D721Med (cell line): ENCODE measurements around the gene PFDN1.

ENCODE experiments used
- DNase-seq: peaks from one replicate; pipeline ENCODE4 v3.0.0; 2011; ENCODE audit warnings: low spot score; ENCODE audit not compliant: insufficient read length
- FAIRE-seq: peaks from 2 replicates; lab custom pipeline; 2011; peaks lifted over from hg19 to GRCh38; lab: Jason Lieb, UNC
- CTCF ChIP-seq: IDR thresholded peaks from 2 replicates; pipeline ENCODE4 v1.5.1; 2012; ENCODE audit warnings: mild to moderate bottlenecking, control low read depth; ENCODE audit not compliant: insufficient read depth; ENCODE audit errors: missing control alignments

PFDN1 gene

GRCh38 chr5:140302786-140303639, at the start of gene PFDN1:
TSS of gene PFDN1 (minus strand) at chr5:140303101. CDS start at chr5:140303073, 28 bp downstream.
- FAIRE-seq (peak; percentile 75), DNase-seq (peak; percentile 65)
- no peak for TF ChIP-seq CTCF

- peak; percentile 65 for TF ChIP-seq CTCF
- FAIRE-seq (no peak), DNase-seq (no peak)
Observed at GRCh38 chr5:140351609-140352334, 48.9 kb upstream of the PFDN1 start.

GRCh38 chr5:140349244-140349643, 46.3 kb upstream of the PFDN1 start:
- TF ChIP-seq CTCF, result no peak
- FAIRE-seq (no peak), DNase-seq (no peak)

- no peak for TF ChIP-seq CTCF
- FAIRE-seq, result no peak
- DNase-seq, result no peak
Observed at GRCh38 chr5:140348104-140348503, 45.2 kb upstream of the PFDN1 start.

GRCh38 chr5:140347360-140347759, 44.5 kb upstream of the PFDN1 start:
- no peak for DNase-seq
- no peak for TF ChIP-seq CTCF
- no peak for FAIRE-seq

GRCh38 chr5:140346348-140347221, 43.7 kb upstream of the PFDN1 start, which contains the start of gene HBEGF:
TSS of gene HBEGF (minus strand) at chr5:140346603. CDS start at chr5:140346328, 275 bp downstream.
- TF ChIP-seq CTCF, result peak; percentile 1
- FAIRE-seq (no peak), DNase-seq (peak; percentile 85)
